NCI-H128 (cell line): ENCODE data around the gene OIT3.
"Not testable (repeated sequence)": the region's sequence is repeated elsewhere in the genome, so short reads cannot be mapped to it uniquely, and the experiment has no call there.

Experiments used
- DNase-seq: peaks from one replicate; lab custom pipeline; 2025; ENCODE audit not compliant: unreplicated experiment; lab: John Stamatoyannopoulos, UW

OIT3 gene

DNA sequence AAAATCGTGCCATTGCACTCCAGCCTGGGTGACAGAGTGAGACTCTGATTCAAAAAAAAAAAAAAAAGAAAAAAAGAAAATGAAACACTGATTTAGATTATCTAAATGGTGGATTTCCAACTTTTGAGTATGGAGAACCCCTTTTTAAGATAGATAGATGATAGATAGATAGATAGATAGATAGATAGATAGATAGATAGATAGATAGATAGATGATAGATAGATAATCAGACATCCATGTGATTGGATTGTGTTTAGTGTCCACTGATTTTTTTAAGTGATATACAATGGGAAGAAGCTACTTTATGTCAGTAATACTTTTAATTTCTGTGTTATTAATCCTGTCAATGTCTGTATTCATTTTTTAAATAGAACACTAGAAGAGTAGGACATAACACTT, 6.0 kb downstream of the OIT3 start:
- DNase-seq, result no peak

DNA sequence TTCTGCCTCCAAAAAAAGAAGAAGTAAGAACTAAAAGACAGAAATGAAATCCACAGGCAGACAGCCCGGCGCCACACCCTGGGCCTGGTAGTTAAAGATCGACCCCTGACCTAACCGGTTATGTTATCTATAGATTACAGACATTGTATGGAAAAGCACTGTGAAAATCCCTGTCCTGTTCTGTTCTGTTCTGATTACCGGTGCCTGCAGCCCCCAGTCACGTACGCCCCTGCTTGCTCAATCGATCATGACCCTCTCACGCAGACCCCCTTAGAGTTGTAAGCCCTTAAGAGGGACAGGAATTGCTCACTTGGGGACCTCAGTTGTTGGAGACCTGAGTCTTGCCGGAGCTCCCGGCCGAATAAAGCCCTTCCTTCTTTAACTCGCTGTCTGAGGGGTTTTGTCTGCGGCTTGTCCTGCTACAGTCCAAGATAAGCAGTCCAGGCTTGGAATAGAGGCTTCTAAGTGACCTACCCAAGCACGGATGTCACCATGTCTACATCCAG, 10.5 kb downstream of the OIT3 start:
- not testable (repeated sequence) for DNase-seq

DNA sequence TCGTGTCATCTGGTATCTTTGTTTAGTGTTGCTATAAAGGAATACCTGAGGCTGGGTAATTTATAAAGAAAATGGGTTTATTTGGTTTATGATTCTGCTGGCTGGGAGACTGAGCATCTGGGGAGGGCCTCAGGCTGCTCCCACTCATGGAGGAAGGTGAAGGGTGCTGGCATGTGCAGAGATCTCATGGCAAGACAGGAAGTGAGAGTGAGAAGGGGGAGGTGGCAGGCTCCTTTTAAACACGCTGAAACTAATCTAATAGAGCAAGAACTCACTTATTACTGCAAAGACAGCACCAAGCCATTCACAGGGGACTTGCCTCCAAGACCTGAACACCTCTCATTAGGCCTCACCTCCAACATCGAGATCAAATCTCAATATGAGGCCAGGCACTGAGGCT, 11.3 kb downstream of the OIT3 start:
- no peak for DNase-seq

DNA sequence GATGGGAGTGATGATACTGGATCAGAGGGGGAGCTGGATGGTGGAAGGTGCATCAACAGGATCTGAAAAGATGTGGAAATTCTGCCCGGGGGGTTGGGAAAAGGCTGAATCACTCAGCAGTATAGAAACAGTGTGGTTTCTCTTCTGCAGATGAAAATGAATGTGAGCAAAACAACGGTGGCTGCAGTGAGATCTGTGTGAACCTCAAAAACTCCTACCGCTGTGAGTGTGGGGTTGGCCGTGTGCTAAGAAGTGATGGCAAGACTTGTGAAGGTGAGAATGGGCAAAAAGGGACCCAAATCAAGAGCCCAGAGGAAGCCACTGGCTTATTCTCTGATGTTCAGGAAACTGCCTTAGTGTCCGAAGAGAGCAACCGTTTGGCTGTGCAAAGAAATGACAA, 12.9 kb downstream of the OIT3 start:
- no peak for DNase-seq

DNA sequence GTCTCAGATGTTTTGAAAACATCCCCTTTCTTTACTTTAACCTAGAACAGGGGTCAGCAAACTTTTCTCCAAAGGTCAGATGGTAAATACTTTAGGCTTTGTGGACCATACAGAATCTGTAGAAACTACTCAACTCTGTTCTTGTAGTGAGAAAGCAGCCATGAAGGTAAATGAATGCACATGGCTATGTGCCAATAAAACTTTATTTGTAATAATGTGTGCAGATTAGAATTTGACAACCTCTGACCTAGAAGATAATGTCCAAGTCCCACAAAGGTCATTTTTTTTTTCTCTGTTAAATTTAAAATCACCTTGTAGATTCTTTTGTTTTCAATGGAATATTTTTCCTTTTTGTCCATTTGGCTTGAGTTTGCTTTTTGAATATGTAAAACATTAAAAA, 17.2 kb downstream of the OIT3 start:
- no peak for DNase-seq

DNA sequence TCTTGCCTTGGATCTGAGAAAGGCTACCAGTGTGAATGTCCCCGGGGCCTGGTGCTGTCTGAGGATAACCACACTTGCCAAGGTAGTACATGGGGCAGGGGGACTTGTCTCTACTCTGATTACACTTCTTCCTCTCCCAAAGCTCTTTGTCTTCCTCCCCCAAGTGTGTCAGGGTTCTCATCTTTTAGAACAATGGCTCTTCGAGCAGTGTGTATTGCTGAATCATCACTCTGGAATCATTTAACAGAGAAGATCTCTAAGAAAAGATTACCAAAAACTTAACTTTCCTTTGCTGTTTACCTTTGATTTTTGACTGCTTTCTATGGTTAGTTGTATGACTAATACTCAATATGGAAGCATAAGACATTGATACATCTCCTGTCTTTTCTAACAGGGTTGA, 18.2 kb downstream of the OIT3 start:
- DNase-seq, result no peak

DNA sequence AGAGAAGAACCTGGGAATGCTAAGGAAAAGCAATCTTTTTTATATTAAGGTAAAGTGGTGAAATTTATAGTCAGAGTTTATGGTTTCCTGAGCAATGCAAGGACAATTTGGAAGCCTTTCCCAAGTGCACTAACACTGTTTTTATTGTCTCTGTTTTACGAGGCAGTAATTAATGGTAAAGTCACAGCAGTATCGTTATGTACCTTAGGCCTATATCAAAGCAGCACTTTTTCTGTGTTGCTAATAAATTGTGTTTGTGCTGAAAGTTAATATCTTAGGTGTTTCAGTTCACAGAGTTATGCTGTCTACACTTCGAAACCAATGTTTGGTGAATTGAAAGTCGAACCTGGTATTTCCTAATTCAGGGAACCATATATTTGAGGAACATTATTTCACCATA, 19.2 kb downstream of the OIT3 start:
- DNase-seq, result no peak

DNA sequence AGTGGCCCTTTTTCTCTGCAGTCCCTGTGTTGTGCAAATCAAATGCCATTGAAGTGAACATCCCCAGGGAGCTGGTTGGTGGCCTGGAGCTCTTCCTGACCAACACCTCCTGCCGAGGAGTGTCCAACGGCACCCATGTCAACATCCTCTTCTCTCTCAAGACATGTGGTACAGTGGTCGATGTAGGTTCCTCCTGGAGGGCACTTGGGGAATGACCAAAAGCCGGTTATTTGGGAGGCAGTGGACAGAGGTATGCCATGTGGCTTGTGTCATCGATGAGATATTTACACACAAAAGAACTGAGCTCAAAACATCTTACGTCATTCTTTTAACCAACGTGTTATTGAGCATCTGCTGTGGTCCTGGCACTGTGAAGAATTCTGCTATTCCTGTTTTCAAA, 19.7 kb downstream of the OIT3 start:
- no peak for DNase-seq

DNA sequence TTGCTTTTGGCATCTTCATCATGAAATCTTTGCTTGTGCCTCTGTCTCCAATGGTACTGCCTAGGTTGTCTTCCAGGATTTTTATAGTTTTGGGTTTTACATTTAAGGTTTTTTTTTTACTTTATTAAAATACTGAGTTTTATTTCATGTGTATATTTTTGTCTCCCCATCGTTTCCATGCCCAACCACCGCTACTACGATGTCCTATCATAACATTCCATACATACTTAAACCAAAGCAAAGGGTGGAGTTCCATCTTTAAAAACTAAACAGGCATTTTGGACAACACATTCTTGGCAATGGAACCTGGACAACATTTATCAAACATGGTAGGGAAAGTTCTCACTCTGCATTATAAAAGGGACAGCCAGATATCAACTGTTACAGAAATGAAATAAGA, 23.7 kb downstream of the OIT3 start:
- not testable (repeated sequence) for DNase-seq

DNA sequence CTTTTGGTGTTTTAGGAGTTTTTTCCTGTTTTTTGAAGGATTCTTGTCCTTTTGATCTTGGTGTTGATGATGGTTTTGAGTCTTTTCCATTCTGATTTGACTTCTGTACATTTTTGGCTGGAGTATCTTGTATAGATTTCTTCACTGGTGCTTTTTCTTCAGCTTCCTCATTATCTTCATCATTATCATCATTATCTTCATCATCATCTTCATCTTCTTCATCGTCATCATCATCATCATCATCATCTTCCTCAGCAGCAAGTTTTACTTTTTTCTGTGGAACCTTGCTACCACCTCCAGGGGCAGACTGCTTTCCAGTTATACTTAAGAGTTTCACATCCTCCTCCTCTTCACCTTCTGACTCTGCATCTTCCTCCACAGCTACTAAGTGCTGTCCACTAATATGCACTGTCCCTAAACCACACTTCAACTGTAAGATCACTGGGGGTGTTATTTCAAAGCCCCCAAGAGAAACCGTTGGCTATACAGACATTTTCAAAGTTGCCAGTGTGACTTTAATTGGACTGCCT, 24.3 kb downstream of the OIT3 start:
- DNase-seq, result not testable (repeated sequence)

DNA sequence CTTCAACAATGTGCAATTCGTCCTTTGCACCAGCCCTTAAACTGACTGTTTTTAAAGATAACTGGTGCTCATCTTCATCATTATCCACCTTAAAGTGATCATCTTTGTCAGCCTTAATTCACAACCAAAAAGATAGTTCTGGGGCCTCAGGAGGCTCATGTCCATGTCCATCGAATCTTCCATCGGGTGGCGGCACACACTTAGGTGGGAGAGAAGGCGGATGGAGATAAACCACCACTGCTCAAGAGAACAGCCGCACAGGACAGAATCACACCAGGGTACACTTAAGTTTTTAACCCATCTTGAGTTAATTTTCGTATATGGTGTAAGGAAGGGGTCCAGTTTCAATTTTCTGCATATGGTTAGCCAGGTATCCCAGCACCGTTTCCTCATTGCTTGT, 24.8 kb downstream of the OIT3 start:
- no peak for DNase-seq

DNA sequence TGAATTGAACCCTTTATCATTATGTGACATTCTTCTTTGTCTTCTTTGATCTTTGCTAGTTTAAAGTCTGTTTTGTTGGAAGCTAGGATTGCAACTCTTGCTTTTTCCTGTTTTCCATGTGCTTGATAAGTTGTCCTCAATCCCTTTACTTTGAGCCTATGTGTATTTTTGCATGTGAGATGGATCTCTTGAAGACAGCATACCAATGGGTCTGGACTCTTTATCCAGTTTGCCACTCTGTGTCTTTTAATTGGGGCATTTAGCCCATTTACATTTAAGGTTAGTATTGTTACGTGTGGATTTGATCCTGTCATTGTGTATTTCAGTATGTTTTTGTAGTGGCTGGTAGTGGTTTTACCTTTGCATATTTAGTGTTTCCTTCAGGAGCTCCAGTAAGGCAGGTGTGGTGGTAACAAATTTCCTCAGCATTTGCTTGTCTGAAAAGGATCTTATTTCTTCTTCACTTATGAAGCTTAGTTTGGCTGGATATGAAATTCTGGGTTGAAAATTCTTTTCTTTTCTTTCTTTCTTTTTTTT, 27.7 kb downstream of the OIT3 start:
- DNase-seq, result not testable (repeated sequence)

DNA sequence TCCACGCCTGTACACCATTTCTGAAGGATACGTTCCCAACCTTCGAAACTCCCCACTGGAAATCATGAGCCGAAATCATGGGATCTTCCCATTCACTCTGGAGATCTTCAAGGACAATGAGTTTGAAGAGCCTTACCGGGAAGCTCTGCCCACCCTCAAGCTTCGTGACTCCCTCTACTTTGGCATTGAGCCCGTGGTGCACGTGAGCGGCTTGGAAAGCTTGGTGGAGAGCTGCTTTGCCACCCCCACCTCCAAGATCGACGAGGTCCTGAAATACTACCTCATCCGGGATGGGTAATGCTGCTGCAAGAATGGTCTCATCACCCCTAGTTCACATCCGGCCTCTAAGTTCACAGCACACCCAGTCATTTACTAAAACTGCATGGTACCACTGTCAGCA, 30.8 kb downstream of the OIT3 start:
- DNase-seq, result no peak

DNA sequence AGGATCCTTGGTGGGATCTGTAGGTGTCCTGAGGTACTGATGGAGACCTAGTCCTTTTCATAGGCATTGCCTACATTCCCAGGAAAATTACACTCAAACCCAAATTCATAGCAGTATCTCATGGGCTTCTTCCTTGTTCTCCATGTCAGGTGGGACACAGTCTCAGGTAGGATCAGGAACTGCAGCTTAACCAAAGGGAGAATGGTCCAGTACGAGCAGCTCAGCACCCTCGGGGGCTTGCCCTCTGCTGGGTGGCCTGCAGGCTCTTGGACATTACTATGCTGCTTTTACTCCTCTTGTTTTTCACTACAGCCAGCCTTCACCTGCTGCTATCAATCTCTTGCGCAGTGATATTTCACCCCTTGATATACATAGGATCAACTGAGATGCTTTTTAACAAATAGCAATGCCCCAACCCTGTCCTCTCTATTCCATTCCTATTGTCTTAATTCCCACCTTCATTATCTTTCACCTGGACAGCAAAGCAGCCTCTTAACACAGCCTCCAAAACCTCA, 32.5 kb downstream of the OIT3 start:
- no peak for DNase-seq

DNA sequence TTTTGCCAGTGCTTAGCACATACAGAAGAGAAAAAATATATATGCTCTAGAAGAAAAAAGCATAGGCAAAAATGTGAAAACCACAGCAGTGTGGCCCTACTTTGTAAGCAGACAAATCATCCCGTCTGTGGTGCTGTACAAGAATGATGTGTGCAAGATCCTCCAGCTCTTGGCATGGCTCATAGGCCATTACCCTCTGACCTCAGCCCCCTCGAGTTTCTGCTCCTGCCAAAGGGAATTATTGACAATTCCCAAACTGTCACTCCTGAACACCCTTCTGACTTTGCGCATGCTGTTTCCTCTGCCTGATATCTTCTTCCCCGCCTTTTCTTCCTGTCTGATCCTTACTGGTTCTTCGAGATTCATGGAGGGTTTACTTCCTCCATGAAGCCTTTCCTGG, 33.9 kb downstream of the OIT3 start:
- DNase-seq, result no peak

DNA sequence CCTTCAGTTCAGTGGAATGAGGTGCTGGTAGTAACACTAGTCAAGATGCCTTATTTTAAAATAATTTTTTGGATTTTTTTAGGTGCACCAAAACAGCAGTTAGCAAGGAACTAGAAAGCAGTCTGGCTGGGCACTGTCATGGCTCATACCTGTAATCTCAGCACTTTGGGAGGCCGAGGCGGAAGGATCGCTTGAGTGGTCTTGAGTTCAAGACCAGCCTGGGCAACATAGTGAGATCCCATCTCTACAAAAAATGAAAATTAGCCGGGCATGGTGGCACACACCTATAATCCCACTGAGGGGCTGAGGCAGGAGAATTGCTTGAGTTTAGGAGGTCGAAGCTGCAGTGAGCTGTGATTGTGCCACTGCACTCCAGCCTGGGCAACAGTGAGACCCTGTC, 35.3 kb downstream of the OIT3 start:
- no peak for DNase-seq

DNA sequence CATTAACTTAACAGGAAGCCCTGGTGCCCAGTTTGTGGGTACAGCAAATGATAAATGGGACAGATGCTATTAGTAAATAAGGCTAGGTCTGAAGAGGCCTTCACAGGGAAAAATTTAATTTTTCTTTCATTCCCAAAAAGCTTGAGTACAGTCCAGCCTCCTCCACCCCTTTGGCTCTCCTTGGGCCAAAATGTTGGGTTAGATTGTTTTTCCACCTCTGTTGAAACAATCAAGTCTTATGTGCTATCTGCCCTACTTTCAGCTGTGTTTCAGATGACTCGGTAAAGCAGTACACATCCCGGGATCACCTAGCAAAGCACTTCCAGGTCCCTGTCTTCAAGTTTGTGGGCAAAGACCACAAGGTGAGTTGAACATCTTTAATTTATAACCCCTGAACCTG, 36.7 kb downstream of the OIT3 start:
- no peak for DNase-seq

DNA sequence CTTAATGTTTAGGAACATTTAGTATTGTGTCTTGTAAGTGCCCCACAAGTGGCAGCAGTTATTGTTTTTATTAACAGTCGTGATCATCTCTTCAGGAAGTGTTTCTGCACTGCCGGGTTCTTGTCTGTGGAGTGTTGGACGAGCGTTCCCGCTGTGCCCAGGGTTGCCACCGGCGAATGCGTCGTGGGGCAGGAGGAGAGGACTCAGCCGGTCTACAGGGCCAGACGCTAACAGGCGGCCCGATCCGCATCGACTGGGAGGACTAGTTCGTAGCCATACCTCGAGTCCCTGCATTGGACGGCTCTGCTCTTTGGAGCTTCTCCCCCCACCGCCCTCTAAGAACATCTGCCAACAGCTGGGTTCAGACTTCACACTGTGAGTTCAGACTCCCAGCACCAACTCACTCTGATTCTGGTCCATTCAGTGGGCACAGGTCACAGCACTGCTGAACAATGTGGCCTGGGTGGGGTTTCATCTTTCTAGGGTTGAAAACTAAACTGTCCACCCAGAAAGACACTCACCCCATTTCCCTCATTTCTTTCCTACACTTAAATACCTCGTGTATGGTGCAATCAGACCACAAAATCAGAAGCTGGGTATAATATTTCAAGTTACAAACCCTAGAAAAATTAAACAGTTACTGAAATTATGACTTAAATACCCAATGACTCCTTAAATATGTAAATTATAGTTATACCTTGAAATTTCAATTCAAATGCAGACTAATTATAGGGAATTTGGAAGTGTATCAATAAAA, 38.9 kb downstream of the OIT3 start:
- DNase-seq, result no peak

DNA sequence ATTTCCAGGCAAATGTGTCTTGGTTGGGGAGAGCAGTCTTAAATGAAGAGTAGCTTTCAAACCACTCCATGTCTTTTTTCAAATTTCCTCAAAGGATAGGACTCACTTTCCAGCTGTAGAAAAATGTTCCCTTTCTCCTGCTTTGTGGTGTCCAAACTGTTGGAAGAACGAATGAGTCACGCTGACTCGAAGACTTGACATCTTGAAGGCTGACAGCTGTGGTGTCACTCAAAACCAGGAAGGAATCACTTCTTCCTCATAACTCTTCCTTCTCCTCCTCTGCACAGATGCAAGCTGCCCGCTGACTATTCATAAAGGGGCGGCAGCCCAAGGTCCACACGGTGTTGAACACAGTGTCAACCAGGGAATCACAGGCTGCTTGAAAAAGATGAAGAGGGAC, 41.8 kb downstream of the OIT3 start:
- no peak for DNase-seq

DNA sequence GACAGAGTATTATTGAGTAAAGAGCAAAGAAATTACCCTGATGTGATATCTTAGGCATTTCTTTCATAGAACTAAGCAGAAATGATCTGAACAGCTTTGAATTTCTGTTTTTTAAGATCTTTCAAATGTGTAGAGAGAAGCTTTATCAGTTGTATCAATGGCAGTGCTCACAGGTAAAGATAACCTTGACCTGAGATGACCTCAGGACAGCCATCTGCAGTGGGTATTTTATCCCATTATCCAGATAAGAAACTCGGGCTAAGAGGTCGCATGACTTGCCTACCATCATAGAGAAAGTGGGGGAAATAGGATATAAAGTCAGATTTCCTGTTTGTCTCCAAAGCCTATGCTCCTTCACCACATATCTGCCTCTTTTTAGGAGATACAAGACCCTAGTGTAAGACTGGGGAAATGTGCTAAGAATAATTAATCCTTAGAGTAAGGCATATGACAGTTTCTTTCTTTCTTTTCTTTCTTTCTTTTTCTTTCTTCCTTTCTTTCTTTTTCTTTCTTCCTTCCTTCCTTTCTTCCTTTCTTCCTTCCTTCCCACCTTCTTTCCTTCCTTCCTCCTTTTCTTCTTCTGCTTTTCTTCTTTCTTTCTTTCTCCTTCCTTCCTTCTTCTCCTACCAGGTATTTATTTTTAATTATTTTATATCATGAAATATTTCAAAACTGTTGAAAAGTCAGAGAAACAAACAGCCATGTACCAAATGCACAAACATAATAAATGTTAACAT, 50.1 kb downstream of the OIT3 start:
- no peak for DNase-seq

DNA sequence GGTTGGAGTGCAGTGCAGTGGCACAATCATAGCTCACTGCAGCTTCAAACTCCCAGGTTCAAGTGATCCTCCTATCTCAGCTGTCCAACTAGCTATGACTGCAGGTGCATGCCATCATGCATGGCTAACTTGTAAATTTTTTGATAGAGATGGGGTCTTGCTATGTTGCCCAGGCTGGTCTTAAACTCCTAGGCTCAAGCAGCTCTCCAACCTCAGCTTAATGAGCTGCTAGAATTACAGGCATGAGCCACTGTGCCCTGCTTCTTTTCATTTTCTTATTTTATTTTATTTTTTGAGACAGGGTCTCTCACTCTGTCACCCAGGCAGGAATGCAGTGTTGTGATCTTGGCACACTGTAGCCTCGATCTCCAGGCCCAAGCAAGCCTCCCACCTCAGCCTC, 53.4 kb downstream of the OIT3 start:
- no peak for DNase-seq

DNA sequence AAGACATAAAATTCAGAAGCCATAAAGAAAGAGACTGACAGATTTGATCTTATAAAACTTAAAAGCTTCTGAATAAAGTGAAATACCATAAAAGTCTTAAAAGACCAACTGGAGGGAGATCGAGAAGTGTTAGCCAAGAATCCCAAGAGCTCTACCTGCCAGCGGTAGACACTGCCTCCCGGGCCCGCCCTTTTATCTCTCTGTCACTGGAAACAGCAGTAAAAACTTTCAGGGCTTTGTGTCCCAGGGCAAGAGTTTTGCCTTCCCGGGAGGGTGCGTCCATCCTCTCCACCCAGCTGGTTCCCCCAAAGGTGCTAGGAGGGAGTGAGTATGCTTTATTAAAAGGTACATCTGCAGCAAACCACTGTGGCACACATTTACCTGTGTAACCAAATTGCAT, 55.2 kb downstream of the OIT3 start:
- no peak for DNase-seq
